Measurements from ENCODE around the gene EPB41L4A.

DNA sequence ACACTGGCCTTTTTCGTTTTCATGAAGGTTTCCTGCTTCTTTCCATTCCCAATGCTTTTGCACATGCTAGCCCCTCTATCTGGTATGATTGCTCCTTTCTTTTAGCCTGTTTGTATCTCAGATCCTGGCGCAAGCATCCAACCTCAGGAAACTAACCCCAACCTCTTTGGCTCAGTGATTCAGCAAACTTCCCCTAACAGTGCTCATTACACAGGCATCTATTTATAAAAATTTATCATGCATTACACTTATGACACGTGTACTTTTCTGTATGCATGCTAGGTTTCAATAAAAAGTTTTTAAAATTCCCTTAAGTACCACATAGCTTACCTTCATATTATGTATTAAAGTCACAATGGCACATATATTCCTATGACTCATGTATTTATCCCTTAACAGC, 218.9 kb downstream of the EPB41L4A start:
- TF ChIP-seq, protein P1, sequence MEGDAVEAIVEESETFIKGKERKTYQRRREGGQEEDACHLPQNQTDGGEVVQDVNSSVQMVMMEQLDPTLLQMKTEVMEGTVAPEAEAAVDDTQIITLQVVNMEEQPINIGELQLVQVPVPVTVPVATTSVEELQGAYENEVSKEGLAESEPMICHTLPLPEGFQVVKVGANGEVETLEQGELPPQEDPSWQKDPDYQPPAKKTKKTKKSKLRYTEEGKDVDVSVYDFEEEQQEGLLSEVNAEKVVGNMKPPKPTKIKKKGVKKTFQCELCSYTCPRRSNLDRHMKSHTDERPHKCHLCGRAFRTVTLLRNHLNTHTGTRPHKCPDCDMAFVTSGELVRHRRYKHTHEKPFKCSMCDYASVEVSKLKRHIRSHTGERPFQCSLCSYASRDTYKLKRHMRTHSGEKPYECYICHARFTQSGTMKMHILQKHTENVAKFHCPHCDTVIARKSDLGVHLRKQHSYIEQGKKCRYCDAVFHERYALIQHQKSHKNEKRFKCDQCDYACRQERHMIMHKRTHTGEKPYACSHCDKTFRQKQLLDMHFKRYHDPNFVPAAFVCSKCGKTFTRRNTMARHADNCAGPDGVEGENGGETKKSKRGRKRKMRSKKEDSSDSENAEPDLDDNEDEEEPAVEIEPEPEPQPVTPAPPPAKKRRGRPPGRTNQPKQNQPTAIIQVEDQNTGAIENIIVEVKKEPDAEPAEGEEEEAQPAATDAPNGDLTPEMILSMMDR (optimal IDR thresholded peaks at IDR 0.05 in 1 of 3, IDR thresholded peaks at IDR 0.05 in 1 of 3, conservative IDR thresholded peaks at IDR 0.05 in 1 of 3; ENCODE audit: extremely low read depth in 1 of 3, insufficient read depth in 2 of 3, low read length in 3 of 3): no peak
- no peak for TF ChIP-seq EZH2 (IDR thresholded peaks at IDR 0.05; ENCODE audit: low read length)

Measured in keratinocyte (primary cell).